ENCODE data around the gene CPED1.

CPED1 gene

DNA sequence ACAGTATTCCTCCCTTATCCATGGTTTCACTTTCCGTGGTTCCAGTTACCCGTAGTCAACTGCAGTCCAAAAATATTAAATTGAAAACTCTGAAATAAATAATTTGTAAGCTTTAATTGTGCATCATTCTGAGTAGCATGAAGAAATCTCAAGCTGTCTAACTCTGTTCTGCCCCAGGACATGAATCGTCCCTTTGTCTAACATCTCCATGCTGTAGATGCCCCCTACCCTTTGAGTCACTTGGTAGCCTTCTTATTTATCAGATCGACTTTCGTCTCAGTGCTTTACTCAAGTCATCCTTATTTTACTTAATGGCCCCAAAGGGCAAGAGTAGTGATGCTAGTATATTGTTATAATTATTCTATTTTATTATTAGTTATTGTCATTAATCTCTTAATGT is 41.8 kb downstream of the CPED1 start:
- CTCF ChIA-PET, result interaction anchor here (0.7 kb wide), 1 partner anchor 266 kb away, joined by 3 read pairs; no protein-coding TSS in a partner anchor
- H3K4me3 ChIP-seq (ENCODE audit: low read depth, low read length), result no peak overlapping the region
- no peaks in the 10 kb centered on the region for H3K36me3 ChIP-seq (ENCODE audit: control insufficient read depth in 2 of 2, insufficient read depth in 1 of 2, low read length in 2 of 2)
- peaks cover 5% of the 10 kb centered on the region; the same call in 1 of the 2 replicates for H3K4me1 ChIP-seq (ENCODE audit: control insufficient read depth, insufficient read depth, low read length)
- H3K27ac ChIP-seq (ENCODE audit: extremely low read depth, low read depth, low read length), result no peak overlapping the region
- H3K9me3 ChIP-seq (ENCODE audit: control insufficient read depth, insufficient read depth, low read depth, low read length), result no peaks in the 10 kb centered on the region
- TF ChIP-seq ZNF138 (tag by site-specific recombination; IDR thresholded peaks at IDR 0.05; ENCODE audit: borderline replicate concordance) (no peak), PRDM1 (tag by site-specific recombination; IDR thresholded peaks at IDR 0.05) (no peak), ZNF175 (tag by site-specific recombination; IDR thresholded peaks at IDR 0.05) (no peak), ZBTB8A (tag by site-specific recombination; IDR thresholded peaks at IDR 0.05) (no peak), KLF16 (tag by site-specific recombination; IDR thresholded peaks at IDR 0.05) (no peak), ZNF292 (tag by site-specific recombination; IDR thresholded peaks at IDR 0.05; ENCODE audit: borderline replicate concordance, low read depth) (no peak), ZNF10 (tag by site-specific recombination; IDR thresholded peaks at IDR 0.05) (no peak), ZNF37A (tag by site-specific recombination; IDR thresholded peaks at IDR 0.05) (no peak), SP3 (tag by site-specific recombination; IDR thresholded peaks at IDR 0.05) (no peak), ZNF701 (tag by site-specific recombination; IDR thresholded peaks at IDR 0.05) (no peak), ZFHX2 (tag by site-specific recombination; conservative IDR thresholded peaks at IDR 0.05) (no peak), ZNF747 (tag by site-specific recombination; IDR thresholded peaks at IDR 0.05) (no peak), ZNF426 (tag by site-specific recombination; IDR thresholded peaks at IDR 0.05) (no peak), ZNF280D (tag by site-specific recombination; IDR thresholded peaks at IDR 0.05) (no peak), MZF1 (tag by site-specific recombination; IDR thresholded peaks at IDR 0.05; ENCODE audit: borderline replicate concordance) (no peak)
- TF ChIP-seq, protein P1, sequence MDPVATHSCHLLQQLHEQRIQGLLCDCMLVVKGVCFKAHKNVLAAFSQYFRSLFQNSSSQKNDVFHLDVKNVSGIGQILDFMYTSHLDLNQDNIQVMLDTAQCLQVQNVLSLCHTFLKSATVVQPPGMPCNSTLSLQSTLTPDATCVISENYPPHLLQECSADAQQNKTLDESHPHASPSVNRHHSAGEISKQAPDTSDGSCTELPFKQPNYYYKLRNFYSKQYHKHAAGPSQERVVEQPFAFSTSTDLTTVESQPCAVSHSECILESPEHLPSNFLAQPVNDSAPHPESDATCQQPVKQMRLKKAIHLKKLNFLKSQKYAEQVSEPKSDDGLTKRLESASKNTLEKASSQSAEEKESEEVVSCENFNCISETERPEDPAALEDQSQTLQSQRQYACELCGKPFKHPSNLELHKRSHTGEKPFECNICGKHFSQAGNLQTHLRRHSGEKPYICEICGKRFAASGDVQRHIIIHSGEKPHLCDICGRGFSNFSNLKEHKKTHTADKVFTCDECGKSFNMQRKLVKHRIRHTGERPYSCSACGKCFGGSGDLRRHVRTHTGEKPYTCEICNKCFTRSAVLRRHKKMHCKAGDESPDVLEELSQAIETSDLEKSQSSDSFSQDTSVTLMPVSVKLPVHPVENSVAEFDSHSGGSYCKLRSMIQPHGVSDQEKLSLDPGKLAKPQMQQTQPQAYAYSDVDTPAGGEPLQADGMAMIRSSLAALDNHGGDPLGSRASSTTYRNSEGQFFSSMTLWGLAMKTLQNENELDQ (tag by site-specific recombination; IDR thresholded peaks at IDR 0.05; ENCODE audit: low read depth), result no peak
- TF ChIP-seq, protein P2, sequence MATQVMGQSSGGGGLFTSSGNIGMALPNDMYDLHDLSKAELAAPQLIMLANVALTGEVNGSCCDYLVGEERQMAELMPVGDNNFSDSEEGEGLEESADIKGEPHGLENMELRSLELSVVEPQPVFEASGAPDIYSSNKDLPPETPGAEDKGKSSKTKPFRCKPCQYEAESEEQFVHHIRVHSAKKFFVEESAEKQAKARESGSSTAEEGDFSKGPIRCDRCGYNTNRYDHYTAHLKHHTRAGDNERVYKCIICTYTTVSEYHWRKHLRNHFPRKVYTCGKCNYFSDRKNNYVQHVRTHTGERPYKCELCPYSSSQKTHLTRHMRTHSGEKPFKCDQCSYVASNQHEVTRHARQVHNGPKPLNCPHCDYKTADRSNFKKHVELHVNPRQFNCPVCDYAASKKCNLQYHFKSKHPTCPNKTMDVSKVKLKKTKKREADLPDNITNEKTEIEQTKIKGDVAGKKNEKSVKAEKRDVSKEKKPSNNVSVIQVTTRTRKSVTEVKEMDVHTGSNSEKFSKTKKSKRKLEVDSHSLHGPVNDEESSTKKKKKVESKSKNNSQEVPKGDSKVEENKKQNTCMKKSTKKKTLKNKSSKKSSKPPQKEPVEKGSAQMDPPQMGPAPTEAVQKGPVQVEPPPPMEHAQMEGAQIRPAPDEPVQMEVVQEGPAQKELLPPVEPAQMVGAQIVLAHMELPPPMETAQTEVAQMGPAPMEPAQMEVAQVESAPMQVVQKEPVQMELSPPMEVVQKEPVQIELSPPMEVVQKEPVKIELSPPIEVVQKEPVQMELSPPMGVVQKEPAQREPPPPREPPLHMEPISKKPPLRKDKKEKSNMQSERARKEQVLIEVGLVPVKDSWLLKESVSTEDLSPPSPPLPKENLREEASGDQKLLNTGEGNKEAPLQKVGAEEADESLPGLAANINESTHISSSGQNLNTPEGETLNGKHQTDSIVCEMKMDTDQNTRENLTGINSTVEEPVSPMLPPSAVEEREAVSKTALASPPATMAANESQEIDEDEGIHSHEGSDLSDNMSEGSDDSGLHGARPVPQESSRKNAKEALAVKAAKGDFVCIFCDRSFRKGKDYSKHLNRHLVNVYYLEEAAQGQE (tag by site-specific recombination; IDR thresholded peaks at IDR 0.05), result no peak
- POLR2A ChIA-PET, result no interaction called here
